Measurements from ENCODE around the gene EXOC3.

GRCh38 chr5:400282-401145 lies 42.5 kb upstream of the EXOC3 start:
- TF ChIP-seq, protein P1, sequence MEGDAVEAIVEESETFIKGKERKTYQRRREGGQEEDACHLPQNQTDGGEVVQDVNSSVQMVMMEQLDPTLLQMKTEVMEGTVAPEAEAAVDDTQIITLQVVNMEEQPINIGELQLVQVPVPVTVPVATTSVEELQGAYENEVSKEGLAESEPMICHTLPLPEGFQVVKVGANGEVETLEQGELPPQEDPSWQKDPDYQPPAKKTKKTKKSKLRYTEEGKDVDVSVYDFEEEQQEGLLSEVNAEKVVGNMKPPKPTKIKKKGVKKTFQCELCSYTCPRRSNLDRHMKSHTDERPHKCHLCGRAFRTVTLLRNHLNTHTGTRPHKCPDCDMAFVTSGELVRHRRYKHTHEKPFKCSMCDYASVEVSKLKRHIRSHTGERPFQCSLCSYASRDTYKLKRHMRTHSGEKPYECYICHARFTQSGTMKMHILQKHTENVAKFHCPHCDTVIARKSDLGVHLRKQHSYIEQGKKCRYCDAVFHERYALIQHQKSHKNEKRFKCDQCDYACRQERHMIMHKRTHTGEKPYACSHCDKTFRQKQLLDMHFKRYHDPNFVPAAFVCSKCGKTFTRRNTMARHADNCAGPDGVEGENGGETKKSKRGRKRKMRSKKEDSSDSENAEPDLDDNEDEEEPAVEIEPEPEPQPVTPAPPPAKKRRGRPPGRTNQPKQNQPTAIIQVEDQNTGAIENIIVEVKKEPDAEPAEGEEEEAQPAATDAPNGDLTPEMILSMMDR (IDR thresholded peaks at IDR 0.05; ENCODE audit: low read depth, low read length): no peak
- TF ChIP-seq EZH2phosphoT487 (IDR thresholded peaks at IDR 0.05; ENCODE audit: low read depth): no peak
